Measurements from ENCODE around the gene SCARB1. TPM values are rescaled to one million over a fixed set of nuclear protein-coding genes. Genes with fewer than 3 reads are reported as not detected.

SCARB1 gene
- total and polyA plus RNA-seq, 2 experiments from 2014 or later, result 31.0 to 62.5 TPM

DNA sequence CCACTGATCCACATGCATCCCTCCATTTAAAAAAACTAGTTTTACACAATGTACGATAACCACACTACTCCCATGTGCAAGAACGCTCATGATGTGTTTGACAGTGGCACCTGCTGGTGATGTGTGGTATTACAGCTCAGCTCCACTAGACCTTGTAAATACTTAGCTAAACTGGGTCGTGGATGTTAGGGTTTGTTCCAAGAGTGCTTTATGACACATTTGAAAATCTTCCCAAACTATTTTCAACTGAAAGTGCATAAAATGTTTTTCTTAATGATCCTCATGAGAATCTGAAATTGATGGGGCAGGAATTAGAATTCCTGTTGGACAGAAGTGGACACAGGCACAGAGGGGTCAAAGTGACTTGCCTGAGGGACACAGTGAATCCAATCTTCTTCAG, 99.2 kb downstream of the SCARB1 start:
- peaks cover 11% of the 10 kb centered on the region for H3K27me3 Mint-ChIP-seq (ENCODE audit: insufficient read depth, low read depth, poor library complexity)
- no peak overlapping the region for H3K27ac ChIP-seq (ENCODE audit: low read depth)
- no peak for ATAC-seq

DNA sequence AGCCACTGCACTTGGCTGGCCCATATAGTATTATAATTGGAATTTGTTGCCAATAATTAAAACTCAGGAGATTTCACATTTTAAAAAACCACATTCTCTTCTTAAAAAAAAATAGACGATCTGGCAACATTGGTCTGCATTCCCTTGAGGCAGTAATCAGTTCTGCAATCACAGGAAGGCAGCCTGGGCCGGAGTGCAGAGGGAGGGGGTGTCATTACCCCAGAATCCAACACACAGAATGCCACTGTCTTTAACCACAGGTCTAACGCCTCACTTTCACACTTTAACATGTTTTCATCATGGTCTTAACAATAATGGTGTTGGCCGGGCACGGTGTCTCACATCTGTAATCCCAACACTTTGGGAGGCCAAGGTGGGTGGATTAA, 100.1 kb downstream of the SCARB1 start:
- no peak for TF ChIP-seq EZH2 (IDR thresholded peaks at IDR 0.05; ENCODE audit: low read depth, unreplicated experiment)
- no peak for TF ChIP-seq JUNB (IDR thresholded peaks at IDR 0.05; ENCODE audit: unreplicated experiment)
- TF ChIP-seq, protein P1, sequence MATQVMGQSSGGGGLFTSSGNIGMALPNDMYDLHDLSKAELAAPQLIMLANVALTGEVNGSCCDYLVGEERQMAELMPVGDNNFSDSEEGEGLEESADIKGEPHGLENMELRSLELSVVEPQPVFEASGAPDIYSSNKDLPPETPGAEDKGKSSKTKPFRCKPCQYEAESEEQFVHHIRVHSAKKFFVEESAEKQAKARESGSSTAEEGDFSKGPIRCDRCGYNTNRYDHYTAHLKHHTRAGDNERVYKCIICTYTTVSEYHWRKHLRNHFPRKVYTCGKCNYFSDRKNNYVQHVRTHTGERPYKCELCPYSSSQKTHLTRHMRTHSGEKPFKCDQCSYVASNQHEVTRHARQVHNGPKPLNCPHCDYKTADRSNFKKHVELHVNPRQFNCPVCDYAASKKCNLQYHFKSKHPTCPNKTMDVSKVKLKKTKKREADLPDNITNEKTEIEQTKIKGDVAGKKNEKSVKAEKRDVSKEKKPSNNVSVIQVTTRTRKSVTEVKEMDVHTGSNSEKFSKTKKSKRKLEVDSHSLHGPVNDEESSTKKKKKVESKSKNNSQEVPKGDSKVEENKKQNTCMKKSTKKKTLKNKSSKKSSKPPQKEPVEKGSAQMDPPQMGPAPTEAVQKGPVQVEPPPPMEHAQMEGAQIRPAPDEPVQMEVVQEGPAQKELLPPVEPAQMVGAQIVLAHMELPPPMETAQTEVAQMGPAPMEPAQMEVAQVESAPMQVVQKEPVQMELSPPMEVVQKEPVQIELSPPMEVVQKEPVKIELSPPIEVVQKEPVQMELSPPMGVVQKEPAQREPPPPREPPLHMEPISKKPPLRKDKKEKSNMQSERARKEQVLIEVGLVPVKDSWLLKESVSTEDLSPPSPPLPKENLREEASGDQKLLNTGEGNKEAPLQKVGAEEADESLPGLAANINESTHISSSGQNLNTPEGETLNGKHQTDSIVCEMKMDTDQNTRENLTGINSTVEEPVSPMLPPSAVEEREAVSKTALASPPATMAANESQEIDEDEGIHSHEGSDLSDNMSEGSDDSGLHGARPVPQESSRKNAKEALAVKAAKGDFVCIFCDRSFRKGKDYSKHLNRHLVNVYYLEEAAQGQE (IDR thresholded peaks at IDR 0.05; ENCODE audit: unreplicated experiment), result no peak
- TF ChIP-seq POLR2AphosphoS5 (IDR thresholded peaks at IDR 0.05; ENCODE audit: low read depth), result no peak
- no peak for TF ChIP-seq ZNF114 (CRISPR knock-in tag; IDR thresholded peaks at IDR 0.05)
- TF ChIP-seq, protein P2, sequence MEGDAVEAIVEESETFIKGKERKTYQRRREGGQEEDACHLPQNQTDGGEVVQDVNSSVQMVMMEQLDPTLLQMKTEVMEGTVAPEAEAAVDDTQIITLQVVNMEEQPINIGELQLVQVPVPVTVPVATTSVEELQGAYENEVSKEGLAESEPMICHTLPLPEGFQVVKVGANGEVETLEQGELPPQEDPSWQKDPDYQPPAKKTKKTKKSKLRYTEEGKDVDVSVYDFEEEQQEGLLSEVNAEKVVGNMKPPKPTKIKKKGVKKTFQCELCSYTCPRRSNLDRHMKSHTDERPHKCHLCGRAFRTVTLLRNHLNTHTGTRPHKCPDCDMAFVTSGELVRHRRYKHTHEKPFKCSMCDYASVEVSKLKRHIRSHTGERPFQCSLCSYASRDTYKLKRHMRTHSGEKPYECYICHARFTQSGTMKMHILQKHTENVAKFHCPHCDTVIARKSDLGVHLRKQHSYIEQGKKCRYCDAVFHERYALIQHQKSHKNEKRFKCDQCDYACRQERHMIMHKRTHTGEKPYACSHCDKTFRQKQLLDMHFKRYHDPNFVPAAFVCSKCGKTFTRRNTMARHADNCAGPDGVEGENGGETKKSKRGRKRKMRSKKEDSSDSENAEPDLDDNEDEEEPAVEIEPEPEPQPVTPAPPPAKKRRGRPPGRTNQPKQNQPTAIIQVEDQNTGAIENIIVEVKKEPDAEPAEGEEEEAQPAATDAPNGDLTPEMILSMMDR (conservative IDR thresholded peaks at IDR 0.05; ENCODE audit: low read depth in 2 of 2), result no peak
- no peak for TF ChIP-seq CREB1 (CRISPR knock-in tag; IDR thresholded peaks at IDR 0.05; ENCODE audit: low read depth)
- no peak for TF ChIP-seq NANOG (IDR thresholded peaks at IDR 0.05; ENCODE audit: borderline replicate concordance)
- no peak for TF ChIP-seq ZNF331 (CRISPR knock-in tag; IDR thresholded peaks at IDR 0.05; ENCODE audit: low read depth)
- TF ChIP-seq EZH2phosphoT487 (IDR thresholded peaks at IDR 0.05; ENCODE audit: unreplicated experiment), result no peak
- no peak overlapping the region for H3K4me3 ChIP-seq
- no peaks in the 10 kb centered on the region for H3K9me2 ChIP-seq (ENCODE audit: insufficient read depth)
- no peak overlapping the region for H2AFZ ChIP-seq
- H3K4me2 ChIP-seq, result no peak overlapping the region
- no peak for ATAC-seq
- DNase-seq (ENCODE audit: low spot score), result no peak
- Mint-ChIP-seq H3K36me3 (ENCODE audit: low read depth) (peaks cover 14% of the 10 kb centered on the region), H3K4me1 (peaks cover 8% of the 10 kb centered on the region; the same call in 2 of the 3 replicates), H3K4me3 (no peak overlapping the region), H3K27ac (no peak overlapping the region), H3K27me3 (ENCODE audit: insufficient read depth, low read depth, poor library complexity) (peaks cover 11% of the 10 kb centered on the region), H3K9me3 (peaks cover 35% of the 10 kb centered on the region)
- H3F3A ChIP-seq (replicated peaks; ENCODE audit: low read depth), result no peaks in the 10 kb centered on the region
- peaks cover 4% of the 10 kb centered on the region; the same call in 1 of the 2 replicates for H3K4me1 ChIP-seq (ENCODE audit: insufficient read depth)
- no peaks in the 10 kb centered on the region for H3K27me3 ChIP-seq (ENCODE audit: insufficient read depth)
- H3K27ac ChIP-seq (ENCODE audit: low read depth), result no peak overlapping the region
- no peaks in the 10 kb centered on the region for H4K20me1 ChIP-seq (replicated peaks; ENCODE audit: insufficient read depth)
- no peaks in the 10 kb centered on the region for H3K79me2 ChIP-seq (replicated peaks; ENCODE audit: insufficient read depth)
- H3K36me3 ChIP-seq (ENCODE audit: insufficient read depth), result no peaks in the 10 kb centered on the region

More for the DNA sequence above, 99.2 kb downstream of the SCARB1 start:
- Histone ChIP-seq H3K4me2 (no peak overlapping the region), H3K9me2 (ENCODE audit: insufficient read depth) (no peaks in the 10 kb centered on the region), H3K27me3 (ENCODE audit: insufficient read depth) (no peaks in the 10 kb centered on the region), H3K79me2 (replicated peaks; ENCODE audit: insufficient read depth) (no peaks in the 10 kb centered on the region), H2AFZ (no peak overlapping the region), H3K36me3 (ENCODE audit: insufficient read depth) (no peaks in the 10 kb centered on the region), H4K20me1 (replicated peaks; ENCODE audit: insufficient read depth) (no peaks in the 10 kb centered on the region), H3K4me3 (no peak overlapping the region), H3K4me1 (ENCODE audit: insufficient read depth) (no peaks in the 10 kb centered on the region; the same call in 1 of the 2 replicates), H3F3A (replicated peaks; ENCODE audit: low read depth) (no peaks in the 10 kb centered on the region)
- no peak for TF ChIP-seq ZNF114 (CRISPR knock-in tag; IDR thresholded peaks at IDR 0.05)
- TF ChIP-seq, protein P2 (conservative IDR thresholded peaks at IDR 0.05; ENCODE audit: low read depth in 2 of 2), result peak; percentile 77 to 92
- peak; percentile 73 for DNase-seq (ENCODE audit: low spot score)
- H3K9me3 Mint-ChIP-seq, result peaks cover 35% of the 10 kb centered on the region
- peaks cover 14% of the 10 kb centered on the region for H3K36me3 Mint-ChIP-seq (ENCODE audit: low read depth)
- H3K4me1 Mint-ChIP-seq, result peaks cover 2% of the 10 kb centered on the region; the same call in 2 of the 3 replicates
- no peak overlapping the region for H3K27ac Mint-ChIP-seq
- no peak overlapping the region for H3K4me3 Mint-ChIP-seq

All from GM23338 (cell line).